HG03103 (cell line): Measurements from ENCODE around the gene P4HTM.

Experiments
- ATAC-seq: cut with Tn5 transposase; IDR thresholded peaks from one replicate; pipeline ENCODE4 v1.9.1; 2021; ENCODE audit warnings: low read depth; ENCODE audit not compliant: unreplicated experiment

The P4HTM gene

DNA sequence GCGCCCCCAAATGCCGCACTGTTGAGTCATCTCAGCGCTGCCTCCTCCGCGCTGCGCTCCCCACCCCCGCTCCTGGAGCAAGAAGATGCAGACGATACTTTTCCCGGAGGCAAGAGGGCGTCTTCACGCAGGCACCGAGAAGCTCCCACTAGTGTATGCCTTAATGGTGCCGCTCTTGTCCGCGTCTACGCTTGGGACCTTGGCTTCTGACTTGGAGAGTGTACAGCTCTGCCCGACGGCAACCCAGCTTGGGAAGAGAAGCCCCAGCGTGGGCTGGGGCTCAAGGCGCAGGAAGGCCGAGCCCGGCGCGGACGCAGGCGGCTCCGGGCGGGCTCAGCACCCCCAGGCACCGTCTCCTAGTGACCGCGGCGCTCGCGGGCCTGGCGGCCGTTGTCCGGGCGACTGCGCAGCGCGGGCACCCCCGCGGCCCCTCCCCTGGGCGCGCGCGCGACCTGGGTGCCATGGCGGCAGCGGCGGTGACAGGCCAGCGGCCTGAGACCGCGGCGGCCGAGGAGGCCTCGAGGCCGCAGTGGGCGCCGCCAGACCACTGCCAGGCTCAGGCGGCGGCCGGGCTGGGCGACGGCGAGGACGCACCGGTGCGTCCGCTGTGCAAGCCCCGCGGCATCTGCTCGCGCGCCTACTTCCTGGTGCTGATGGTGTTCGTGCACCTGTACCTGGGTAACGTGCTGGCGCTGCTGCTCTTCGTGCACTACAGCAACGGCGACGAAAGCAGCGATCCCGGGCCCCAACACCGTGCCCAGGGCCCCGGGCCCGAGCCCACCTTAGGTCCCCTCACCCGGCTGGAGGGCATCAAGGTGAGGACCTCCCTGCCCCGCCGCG, at the start of gene P4HTM:
P4HTM (plus strand) TSS at position 446 of the 840 bp plus-strand sequence; CDS start at position 462, 16 bp downstream.
- peak; percentile 48 for ATAC-seq

DNA sequence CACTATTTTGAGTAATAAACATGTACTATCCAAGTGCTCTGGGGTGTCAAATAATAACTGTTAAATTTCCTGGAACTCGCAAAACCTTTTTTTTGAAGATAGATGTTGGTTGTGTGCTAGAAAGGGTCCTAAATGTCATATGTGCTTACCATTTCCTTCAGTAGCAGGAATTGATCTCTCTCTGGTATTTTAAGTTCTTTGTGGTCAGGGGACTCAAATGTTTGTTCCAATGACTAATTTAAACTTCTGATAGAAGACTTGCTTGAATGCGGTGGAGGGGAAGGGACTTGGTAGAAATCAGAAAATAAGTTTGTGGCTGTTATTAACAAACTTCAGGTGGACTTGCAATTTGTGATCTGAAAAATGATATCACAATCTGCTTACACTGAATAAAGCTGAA, 44.6 kb upstream of the P4HTM start:
- ATAC-seq, result no peak

GRCh38 chr3:48945891-48946549, 44.0 kb upstream of the P4HTM start:
- no peak for ATAC-seq

DNA sequence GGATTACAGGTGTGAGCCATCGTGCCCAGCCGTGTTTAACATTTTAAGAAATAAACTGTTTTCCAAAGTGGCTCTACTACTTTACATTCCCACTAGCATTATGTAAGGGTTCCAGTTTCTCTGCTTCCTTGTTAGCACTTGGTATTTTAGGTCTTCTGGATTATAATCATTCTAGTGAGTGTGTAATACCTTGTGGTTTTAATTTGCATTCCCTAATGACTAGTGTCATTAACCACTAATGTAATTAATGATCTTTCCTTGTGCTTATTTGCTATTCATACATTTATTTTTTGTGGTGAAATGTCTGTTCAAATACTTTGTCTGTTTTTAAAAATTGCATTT, 40.7 kb upstream of the P4HTM start:
- ATAC-seq, result no peak

- no peak for ATAC-seq
Observed at GRCh38 chr3:48950051-48950450, 40.0 kb upstream of the P4HTM start.

DNA sequence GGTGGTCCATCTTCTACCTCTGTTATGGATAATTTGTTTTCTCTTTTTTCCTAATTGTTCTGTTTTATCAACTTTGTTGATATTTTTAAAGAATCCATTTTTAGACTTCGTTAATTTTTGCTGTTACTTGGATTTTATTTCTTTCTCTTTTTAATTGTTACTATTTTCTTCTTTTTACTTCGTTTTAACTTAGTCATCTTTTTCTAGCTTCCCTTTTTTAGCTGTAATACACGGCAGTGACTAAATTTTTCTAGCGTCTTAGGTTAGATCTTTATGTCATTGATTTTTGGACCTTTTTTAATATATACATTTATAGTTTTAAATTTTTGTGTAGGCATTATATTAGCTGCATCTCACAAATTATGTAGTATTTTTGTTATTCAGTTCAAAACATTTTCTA, 38.3 kb upstream of the P4HTM start:
- no peak for ATAC-seq

DNA sequence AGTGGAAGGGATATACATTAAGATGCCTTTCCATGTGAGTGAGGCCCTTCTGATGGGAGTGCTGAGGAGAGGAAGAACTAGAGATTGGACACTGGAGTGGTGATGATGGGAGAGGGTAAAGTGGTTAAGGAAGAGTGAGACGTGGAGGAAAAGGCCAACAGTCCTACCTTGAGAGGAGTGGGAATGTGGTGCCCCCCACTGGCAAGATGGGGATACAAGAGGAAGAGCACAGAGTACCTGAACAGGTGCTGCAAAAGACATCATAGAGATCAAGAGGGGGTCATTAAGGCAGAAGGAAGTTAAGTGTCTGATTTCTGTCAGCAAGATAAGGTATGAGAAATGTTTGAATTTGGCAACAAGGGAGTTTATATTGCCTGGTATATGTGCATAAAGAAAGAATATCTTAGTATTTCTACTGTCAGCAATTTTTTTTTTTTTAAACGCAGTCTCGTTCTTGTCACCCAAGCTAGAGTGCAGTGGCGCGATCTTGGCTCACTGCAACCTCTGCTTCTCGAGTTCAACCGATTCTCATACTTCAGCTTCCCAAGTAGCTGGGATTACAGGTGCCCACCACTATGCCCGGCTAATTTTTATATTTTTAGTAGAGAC, 37.4 kb upstream of the P4HTM start:
- ATAC-seq, result no peak

GRCh38 chr3:48957006-48957705, 32.9 kb upstream of the P4HTM start:
- ATAC-seq, result no peak

GRCh38 chr3:48960841-48961413, 29.1 kb upstream of the P4HTM start:
- no peak for ATAC-seq

GRCh38 chr3:48962340-48962739, 27.7 kb upstream of the P4HTM start:
- no peak for ATAC-seq

- ATAC-seq, result no peak
Observed at GRCh38 chr3:48962939-48963338, 27.1 kb upstream of the P4HTM start.

GRCh38 chr3:48963591-48963990, 26.4 kb upstream of the P4HTM start:
- no peak for ATAC-seq

DNA sequence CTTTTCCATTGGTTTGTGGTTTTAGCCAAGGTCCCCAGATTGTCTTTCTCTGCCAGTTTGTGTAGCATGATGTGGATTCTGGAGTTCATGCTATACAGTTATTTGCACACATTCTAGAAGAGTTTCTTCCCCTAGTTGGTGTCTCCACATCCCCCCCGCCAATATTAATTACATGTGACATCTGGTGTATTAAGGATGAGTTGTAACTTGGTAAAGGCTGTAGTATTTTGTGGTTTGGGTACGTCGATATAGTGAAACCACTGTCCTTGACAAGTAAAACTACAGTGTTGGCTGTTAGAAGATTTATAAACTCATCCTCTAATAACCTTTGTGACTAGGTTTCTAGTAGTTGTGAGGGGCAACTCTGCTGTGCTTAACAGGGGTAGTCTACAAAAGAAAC, 23.7 kb upstream of the P4HTM start:
- no peak for ATAC-seq

GRCh38 chr3:48966876-48967361, 23.1 kb upstream of the P4HTM start:
- no peak for ATAC-seq

- no peak for ATAC-seq
Observed at GRCh38 chr3:48970586-48970985, 19.5 kb upstream of the P4HTM start.

DNA sequence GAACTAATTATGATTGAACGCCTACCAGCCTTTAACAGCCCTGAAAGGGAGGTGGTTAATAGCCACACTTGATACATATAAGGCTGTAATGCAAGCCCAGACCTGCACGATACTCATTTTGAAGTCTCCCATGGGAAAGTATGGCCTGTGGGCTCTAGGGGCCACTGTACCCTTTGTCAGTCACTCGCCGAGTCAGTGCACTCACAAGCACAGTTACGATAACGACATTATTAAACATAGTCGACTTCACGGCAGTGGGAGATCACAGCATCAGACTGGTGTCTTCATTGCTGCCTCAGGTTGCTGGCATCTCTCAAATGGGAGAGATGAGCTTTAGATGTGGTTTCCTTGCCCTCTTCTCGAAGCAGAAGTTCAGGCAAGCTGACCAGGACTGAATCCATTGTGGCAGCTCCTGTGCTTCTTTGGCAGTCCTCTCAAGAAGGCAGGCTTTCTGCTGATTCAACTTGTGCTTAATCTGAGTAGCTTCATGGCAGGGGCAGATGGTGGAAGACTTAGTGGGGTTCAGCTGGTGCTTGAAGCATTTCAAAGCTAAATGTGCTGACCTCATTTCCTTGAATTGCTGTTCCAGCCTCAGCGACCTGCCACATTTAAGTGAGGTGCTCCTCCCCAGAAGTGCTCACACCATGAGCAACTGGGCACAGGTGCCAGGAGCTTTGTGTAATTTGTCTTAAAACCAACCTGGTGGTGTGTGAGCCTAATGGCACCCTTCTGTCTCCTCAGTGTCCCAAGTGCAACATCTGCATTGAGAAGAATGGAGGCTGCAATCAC, 15.8 kb upstream of the P4HTM start:
- ATAC-seq, result no peak

DNA sequence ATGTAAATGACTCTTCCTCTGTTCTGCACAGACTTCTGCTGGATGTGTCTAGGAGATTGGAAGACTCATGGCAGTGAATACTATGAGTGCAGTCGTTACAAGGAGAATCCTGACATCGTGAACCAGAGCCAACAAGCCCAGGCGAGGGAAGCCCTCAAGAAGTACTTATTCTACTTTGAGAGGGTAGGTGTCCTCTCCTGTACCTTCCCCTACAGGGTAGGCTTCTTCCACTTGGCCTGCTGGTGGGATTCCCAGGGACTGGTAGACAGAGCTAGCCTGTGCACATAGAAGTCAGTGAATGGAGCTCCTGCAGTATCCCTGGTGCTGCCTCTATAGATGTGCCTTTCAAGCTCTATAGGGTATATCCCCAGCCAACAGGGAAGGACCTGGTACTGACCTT, 10.6 kb upstream of the P4HTM start:
- ATAC-seq, result no peak

DNA sequence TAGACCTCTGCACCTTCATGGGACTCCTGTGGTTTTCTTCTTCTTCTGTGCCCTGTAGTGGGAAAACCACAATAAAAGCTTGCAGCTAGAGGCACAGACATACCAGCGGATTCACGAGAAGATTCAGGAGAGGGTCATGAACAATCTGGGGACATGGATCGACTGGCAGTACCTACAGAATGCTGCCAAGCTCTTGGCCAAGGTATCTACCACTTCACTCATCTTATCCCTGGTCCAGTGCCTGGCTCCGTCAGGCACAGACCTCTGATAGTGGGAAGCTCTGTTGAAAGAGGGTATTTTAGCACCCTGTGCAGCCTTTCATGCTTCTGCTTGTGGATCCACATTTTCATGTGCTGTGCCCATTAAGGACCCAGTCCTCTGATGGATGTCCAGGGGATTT, 9.7 kb upstream of the P4HTM start:
- ATAC-seq, result no peak

- no peak for ATAC-seq
Observed at GRCh38 chr3:48982016-48982415, 8.0 kb upstream of the P4HTM start.

DNA sequence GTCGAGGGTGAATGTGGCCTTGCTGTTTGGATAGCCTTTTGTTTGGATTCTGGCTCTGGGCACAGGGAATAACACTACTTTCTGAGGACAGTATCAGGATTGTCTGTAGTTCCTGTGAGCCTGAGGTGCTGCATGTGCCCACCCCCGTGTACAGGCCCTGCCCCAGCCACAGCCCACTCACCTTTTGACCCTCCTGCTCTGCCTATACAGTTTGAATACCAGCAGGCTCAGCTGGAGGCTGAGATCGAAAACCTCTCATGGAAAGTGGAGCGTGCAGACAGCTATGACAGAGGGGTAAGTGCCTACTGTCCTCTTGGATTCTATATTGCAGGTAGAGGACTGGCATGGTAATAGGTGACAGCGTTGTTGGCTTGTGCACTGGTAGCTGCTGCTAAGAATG, 7.4 kb upstream of the P4HTM start:
- ATAC-seq, result no peak
